ENCODE data around the gene RAB5B.

The RAB5B gene

DNA sequence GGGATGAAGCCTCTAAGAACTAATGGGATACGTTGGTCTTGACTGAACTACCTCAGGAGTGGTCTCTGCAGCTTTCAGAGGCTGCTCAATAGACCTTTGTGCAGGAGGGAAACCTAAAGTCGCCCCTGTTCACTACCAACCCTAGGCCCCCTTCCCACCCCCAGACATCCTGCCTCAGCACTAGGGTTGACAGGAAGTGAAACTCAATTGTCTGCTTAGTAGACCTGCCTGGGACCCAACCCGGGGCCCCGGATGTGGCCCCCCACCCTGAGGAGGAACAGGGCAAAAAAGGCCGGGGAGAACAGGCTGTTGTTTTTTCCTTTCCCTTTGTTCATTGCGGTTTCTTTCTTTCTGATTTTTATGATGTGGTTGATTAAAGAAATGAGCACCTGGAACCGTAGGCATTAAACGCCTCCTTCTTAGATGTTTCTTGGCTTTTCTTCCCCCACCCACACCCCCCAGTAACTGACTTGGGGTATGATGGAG, 44.5 kb upstream of the RAB5B start:
- DNase-seq (ENCODE audit: low read depth) = no peak
- TF ChIP-seq, protein P1, sequence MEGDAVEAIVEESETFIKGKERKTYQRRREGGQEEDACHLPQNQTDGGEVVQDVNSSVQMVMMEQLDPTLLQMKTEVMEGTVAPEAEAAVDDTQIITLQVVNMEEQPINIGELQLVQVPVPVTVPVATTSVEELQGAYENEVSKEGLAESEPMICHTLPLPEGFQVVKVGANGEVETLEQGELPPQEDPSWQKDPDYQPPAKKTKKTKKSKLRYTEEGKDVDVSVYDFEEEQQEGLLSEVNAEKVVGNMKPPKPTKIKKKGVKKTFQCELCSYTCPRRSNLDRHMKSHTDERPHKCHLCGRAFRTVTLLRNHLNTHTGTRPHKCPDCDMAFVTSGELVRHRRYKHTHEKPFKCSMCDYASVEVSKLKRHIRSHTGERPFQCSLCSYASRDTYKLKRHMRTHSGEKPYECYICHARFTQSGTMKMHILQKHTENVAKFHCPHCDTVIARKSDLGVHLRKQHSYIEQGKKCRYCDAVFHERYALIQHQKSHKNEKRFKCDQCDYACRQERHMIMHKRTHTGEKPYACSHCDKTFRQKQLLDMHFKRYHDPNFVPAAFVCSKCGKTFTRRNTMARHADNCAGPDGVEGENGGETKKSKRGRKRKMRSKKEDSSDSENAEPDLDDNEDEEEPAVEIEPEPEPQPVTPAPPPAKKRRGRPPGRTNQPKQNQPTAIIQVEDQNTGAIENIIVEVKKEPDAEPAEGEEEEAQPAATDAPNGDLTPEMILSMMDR (conservative IDR thresholded peaks at IDR 0.05; ENCODE audit: low read depth, low read length) = no peak
- no peak overlapping the region for H3K4me3 ChIP-seq (ENCODE audit: low read length)

DNA sequence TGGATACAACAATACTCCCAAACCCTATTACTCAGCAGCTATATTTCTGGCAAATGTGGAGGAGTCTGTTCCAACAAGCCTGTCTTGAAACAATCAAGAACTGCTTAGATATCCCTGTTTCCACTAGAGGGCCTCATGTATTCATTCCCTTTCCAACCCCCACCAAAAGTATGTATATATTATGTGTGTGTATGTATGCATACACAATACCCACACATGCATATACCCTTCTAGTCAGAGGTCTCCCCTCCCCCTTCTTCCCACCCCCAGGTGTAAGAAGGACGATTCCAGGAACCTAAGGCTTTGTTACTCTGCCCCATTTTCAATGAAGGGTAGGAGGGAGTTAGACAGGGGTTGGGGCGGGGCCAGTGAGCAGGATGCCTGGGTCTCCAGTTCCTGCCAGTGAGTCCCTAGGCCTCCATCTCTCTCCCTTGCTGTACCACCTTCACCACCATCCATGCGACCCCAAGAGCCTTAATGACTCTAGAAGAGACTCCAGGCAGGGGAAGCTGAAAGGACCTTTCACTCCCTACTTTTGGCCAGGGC, 43.0 kb upstream of the RAB5B start, which contains the start of gene DGKA:
DGKA (plus strand) TSS at position 392 of the 546 bp plus-strand sequence. CDS start 5,342 bp downstream, outside the sequence.
- H3K4me3 ChIP-seq (ENCODE audit: low read length) = peak within 1 kb of the TSS; percentile 66
- DNase-seq (ENCODE audit: low read depth) = no peak
- TF ChIP-seq, protein P1 (conservative IDR thresholded peaks at IDR 0.05; ENCODE audit: low read depth, low read length) = peak; percentile 75

DNA sequence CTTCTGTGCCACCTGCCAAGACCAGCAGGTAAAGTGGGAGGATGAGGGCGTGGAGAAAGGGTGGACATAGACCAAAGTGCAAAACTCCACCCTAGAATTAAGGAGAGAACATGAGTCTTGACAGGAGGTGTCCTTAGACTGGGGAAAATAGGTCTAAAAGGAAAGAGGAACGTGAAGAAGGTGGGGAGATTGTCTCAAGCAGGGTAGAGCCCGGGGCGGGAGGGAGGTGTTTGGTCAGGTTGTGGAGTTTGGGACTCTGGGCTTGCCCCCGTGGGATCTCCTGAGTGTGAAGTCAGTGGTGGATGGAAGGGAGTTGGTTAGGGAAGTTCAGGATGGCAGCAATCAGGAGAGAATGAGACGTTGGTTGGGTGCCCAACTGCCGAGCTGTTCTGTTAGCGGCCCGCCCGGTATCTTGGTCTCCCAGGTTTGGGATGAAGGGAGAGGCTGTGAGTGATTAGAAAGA, 42.5 kb upstream of the RAB5B start:
- H3K4me3 ChIP-seq (ENCODE audit: low read length) = peak overlapping the region; percentile 66
- no peak for DNase-seq (ENCODE audit: low read depth)
- TF ChIP-seq, protein P1 (conservative IDR thresholded peaks at IDR 0.05; ENCODE audit: low read depth, low read length) = no peak

DNA sequence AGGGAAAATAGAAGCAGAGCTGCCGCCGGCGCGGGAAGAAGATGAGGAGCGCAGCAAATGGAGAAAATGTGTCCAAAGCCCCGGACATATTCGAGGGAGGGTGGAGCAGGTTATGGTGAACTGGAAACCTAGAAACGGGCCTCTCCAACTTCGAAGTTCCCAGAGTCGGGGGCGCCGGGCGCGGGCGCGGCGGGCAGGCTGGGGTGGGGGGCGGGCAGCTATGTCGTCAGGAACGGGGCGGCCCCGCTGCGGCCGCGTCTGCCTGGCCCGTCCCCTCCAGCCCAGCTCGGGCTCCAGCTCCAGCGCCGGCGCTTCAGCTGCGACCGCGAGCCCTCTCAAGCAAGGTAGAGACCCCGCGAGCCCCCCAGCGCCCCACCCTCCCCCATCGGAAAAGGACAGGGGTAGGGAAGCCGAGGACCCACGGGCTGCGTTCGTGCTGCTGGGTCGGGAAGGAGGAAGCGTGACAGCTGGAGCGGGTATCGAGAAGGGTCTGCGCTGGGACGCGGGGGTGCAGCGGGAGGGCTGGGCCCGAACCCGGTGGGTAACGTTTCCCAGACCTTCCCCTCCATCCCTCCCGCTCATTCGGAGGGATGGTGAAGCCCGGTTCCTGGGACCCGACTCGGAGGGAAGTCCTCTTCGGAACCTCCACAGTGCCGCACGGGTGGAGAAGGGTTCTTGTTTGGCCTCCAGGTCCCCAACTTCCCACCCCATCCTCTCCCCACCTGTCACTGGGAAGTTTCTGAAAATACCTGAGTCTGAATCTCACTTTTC, 41.9 kb upstream of the RAB5B start:
- DNase-seq (ENCODE audit: low read depth) = no peak
- TF ChIP-seq, protein P1 (conservative IDR thresholded peaks at IDR 0.05; ENCODE audit: low read depth, low read length) = no peak
- peak overlapping the region; percentile 66 for H3K4me3 ChIP-seq (ENCODE audit: low read length)

DNA sequence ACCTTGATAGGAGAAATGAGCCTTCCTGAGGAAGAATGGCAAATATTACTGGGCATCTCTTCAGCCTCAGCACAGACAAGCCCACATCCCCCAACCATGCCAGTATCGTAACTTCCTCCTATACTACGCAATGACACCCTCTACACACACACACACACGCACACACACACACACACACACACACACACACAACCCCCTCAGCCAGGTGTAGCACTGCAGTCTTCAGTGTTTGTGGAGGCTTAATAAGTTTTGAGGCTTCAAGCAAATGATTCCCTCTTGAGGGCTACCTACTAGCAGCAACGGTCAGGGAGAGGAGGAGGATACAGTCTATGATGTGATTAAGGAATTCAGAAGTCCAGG, 41.3 kb upstream of the RAB5B start:
- TF ChIP-seq, protein P1 (conservative IDR thresholded peaks at IDR 0.05; ENCODE audit: low read depth, low read length) = no peak
- DNase-seq (ENCODE audit: low read depth) = no peak
- H3K4me3 ChIP-seq (ENCODE audit: low read length) = peak overlapping the region; percentile 66

DNA sequence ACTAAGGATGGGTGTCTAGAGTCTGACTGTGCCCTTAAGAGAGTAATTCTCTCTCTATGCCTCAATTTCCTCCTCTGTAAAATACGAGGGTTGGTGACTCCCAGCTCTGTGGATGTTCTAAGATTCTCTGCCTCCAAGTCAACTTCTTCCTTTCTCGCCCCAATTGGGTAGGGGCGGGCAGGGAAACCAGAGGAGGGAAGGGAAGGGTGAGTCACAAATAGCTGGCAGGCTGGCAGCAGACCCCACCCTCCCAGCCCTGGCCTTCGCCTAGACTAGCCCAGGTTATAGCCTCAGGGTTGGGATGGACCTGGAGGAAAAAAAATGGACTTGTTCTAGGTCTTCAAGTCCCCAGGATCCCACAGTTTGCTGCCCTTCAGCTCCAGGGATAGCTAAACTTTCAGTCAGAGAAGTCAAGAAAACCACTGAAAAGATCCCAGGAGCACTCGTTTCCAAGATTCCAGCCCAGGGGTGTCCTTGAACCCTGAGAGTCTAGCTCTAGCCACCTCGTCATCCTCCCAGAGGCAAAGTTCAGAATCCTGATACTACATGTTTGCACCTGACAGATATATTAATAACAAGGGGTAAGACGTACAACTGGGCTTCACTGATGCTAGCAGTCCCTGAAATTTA, 40.6 kb upstream of the RAB5B start:
- no peak for DNase-seq (ENCODE audit: low read depth)
- TF ChIP-seq, protein P1 (conservative IDR thresholded peaks at IDR 0.05; ENCODE audit: low read depth, low read length) = no peak
- no peak overlapping the region for H3K4me3 ChIP-seq (ENCODE audit: low read length)
